Mucosa of descending colon (tissue), 3 donors: Measurements from ENCODE around the gene ADGRD1. TPM values are rescaled to one million over a fixed set of nuclear protein-coding genes. Genes with fewer than 3 reads are reported as not detected.
A peak's percentile ranks its signal among the peaks of the same experiment; 100 is the strongest.

Experiments used
- ATAC-seq: fragments of 200-7000 bp; cut with Tn5 transposase; one replicate; pipeline ENCODE4 v1.9.1; 2020; ENCODE audit warnings: mild to moderate bottlenecking, moderate library complexity
- DNase-seq, 3 donors: peaks; one replicate each; pipeline ENCODE4 v3.0.0-alpha.2; 2020
- H3K36me3 ChIP-seq: fragments of 200-600 bp; one replicate; pipeline ENCODE4 v1.8.0; 2021; ENCODE audit warnings: low read depth, mild to moderate bottlenecking
- H3K4me1 ChIP-seq: fragments of 200-600 bp; one replicate; pipeline ENCODE4 v1.8.0; 2021; ENCODE audit warnings: low read depth, mild to moderate bottlenecking
- H3K4me3 ChIP-seq: fragments of 200-600 bp; one replicate; pipeline ENCODE4 v1.8.0; 2021; ENCODE audit warnings: mild to moderate bottlenecking
- H3K9me3 ChIP-seq: fragments of 200-600 bp; one replicate; pipeline ENCODE4 v1.8.0; 2021; ENCODE audit warnings: mild to moderate bottlenecking
- intact Hi-C, 2 donors: fragments of 100-400 bp; cut with DNase I in 1 of 2; cut with micrococcal nuclease in 1 of 2; formaldehyde crosslinking; loops; one replicate each; pipeline versions ENCODE4 v1.11.0 to v1.11.1; 2022; cut with DNase I, micrococcal nuclease
- total RNA-seq, 3 donors: library from RNA; stranded (reverse); fragmentation: NEBNext Ultra II Directional in 2 of 3; extraction: Animal tissue kit (Norgen Biotek cat#: 25700) in 2 of 3; gene quantifications; one replicate each; pipeline versions ENCODE4 v1.2.1 to v1.2.4, GENCODE V29; 2021 to 2023
- TF ChIP-seq, protein P1 (sequence below): fragments of 200-600 bp; IDR thresholded peaks from one replicate; pipeline ENCODE4 v1.8.0; 2022; ENCODE audit warnings: antibody characterized with exemption, mild to moderate bottlenecking
- donor health status: DM: no; HTN: no; CAD: no; lungs with moderate emphysema.
- donor health status: DM: no; HTN: no; CAD: no.
- donor health status: DM: no; HTN: yes; CAD: no.

ADGRD1 gene
- total RNA-seq, 3 donors from 2014 or later = 2.6 to 18.4 (median 12.9) TPM

DNA sequence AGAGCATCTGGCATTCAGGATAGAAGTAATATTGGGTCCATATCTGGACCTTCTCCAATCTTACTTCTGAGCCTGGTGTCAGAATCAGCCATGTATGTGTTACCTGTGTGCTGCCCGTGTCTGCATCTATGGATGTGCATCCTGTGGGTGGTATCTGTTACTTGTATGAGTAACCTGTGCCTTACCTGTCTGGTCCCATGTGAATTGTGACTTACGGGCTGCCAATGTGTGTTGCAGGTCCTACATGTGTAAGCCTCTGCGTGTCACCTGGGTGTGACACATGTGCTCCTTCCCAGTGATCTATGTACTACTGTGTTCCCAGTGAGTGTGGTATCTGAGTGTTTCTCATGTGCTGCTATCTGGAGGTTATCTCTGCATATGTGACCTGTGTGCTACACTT, 208.4 kb downstream of the ADGRD1 start:
- no peaks in the 10 kb centered on the region for H3K36me3 ChIP-seq
- intact Hi-C loops = no loop called here
- no peaks in the 10 kb centered on the region for H3K9me3 ChIP-seq
- H3K4me1 ChIP-seq = no peaks in the 10 kb centered on the region
- no peak overlapping the region for H3K4me3 ChIP-seq
- DNase-seq (no peak), ATAC-seq (no peak)
- TF ChIP-seq, protein P1, sequence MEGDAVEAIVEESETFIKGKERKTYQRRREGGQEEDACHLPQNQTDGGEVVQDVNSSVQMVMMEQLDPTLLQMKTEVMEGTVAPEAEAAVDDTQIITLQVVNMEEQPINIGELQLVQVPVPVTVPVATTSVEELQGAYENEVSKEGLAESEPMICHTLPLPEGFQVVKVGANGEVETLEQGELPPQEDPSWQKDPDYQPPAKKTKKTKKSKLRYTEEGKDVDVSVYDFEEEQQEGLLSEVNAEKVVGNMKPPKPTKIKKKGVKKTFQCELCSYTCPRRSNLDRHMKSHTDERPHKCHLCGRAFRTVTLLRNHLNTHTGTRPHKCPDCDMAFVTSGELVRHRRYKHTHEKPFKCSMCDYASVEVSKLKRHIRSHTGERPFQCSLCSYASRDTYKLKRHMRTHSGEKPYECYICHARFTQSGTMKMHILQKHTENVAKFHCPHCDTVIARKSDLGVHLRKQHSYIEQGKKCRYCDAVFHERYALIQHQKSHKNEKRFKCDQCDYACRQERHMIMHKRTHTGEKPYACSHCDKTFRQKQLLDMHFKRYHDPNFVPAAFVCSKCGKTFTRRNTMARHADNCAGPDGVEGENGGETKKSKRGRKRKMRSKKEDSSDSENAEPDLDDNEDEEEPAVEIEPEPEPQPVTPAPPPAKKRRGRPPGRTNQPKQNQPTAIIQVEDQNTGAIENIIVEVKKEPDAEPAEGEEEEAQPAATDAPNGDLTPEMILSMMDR = no peak

GRCh38 chr12:131163189-131163738, 209.6 kb downstream of the ADGRD1 start:
- Histone ChIP-seq H3K9me3 (no peaks in the 10 kb centered on the region), H3K36me3 (no peaks in the 10 kb centered on the region), H3K4me3 (no peak overlapping the region), H3K4me1 (no peaks in the 10 kb centered on the region)
- ATAC-seq (no peak), DNase-seq (peak in 1 of 3 donors; percentile 39)
- intact Hi-C loops = no loop called here
- TF ChIP-seq, protein P1 = no peak

DNA sequence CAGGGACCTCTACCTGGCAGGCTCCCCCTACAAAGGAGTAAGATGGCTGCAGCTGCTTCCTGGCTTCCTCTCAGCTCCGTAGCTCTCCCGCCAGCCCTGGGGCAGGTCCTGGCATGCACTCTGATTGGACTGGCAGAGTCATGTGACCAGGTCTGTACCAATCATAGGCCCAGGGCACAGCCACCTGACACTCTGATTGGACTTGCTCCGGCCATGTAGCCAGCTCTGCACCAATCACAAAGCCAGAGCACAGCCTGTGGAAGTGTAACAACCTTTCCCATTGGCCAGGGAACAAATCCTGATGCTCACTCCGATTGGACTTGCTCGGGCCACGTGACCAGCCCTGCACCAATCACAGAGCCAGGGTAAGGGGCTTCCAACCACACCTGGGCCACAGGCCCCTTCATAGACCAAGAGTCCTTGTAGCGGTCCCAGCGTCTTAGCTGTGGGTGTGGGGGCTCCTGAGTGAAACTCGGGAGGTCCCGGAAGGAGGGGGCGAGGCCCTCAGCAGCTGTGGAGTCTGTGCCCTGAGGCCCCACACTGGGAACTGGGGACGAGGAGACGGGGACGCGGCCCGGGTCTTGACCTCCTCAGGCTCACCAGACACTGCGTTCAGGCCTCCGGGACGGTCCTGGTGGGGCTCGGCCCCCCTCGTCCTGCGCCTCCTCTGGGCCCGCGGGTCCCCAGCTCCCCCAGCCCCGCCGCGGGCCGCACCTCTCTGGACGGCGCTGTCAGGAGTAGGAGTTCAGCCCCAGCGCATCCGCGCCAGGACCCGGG, 210.6 kb downstream of the ADGRD1 start:
- Histone ChIP-seq H3K4me1 (no peaks in the 10 kb centered on the region), H3K4me3 (no peak overlapping the region), H3K36me3 (no peaks in the 10 kb centered on the region), H3K9me3 (no peaks in the 10 kb centered on the region)
- ATAC-seq (no peak), DNase-seq (no peak)
- TF ChIP-seq, protein P1 = no peak
- intact Hi-C loops = no loop called here

- intact Hi-C loops = no loop called here
- ATAC-seq = no peak
- Histone ChIP-seq H3K4me3 (no peak overlapping the region), H3K9me3 (no peaks in the 10 kb centered on the region), H3K4me1 (no peaks in the 10 kb centered on the region), H3K36me3 (no peaks in the 10 kb centered on the region)
- DNase-seq = no peak
- TF ChIP-seq, protein P1 = no peak
Observed at GRCh38 chr12:131166717-131167116, 213.0 kb downstream of the ADGRD1 start.

- ATAC-seq (no peak), DNase-seq (peak in 1 of 3 donors; percentile 18)
- no peaks in the 10 kb centered on the region for H3K4me1 ChIP-seq
- H3K4me3 ChIP-seq = no peak overlapping the region
- TF ChIP-seq, protein P1 = no peak
- intact Hi-C loops = no loop called here
- H3K9me3 ChIP-seq = no peaks in the 10 kb centered on the region
- H3K36me3 ChIP-seq = no peaks in the 10 kb centered on the region
Observed at GRCh38 chr12:131167334-131167733, 213.6 kb downstream of the ADGRD1 start.
